IPS-11a (cell line): ENCODE results near the gene DHCR7.

ENCODE experiments used
- H3K4me3 ChIP-seq: one replicate; pipeline ENCODE4 v1.5.1; 2013; ENCODE audit warnings: low read depth, low read length, control low read depth

Gene DHCR7

DNA sequence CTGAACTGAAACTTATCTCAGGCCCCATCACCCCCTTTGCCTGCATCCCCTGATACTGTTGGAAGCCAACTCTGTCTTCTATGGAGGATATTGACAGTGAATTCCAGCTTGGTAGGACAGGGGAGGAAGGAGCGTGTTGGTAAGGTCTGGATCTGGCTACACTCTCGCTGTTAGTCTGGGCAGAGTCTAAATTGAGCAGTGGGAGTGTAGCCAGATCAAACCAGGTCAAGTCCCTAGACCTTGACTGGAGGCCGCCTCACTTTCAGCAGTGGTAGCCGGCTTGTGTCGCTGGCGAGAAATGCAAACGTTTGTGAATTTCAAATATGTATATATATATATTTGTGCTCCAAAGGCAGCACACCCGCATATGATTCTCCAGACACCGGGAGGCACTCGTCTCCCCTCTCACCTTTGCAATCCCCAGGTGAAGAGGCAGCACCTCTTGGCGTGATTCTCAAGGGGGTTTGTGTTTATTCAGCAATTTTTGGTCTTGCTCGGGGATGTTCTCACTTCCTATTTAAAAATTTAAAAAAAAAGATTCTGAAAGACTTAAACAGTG lies 26.7 kb downstream of the DHCR7 start:
- no peak overlapping the region for H3K4me3 ChIP-seq

DNA sequence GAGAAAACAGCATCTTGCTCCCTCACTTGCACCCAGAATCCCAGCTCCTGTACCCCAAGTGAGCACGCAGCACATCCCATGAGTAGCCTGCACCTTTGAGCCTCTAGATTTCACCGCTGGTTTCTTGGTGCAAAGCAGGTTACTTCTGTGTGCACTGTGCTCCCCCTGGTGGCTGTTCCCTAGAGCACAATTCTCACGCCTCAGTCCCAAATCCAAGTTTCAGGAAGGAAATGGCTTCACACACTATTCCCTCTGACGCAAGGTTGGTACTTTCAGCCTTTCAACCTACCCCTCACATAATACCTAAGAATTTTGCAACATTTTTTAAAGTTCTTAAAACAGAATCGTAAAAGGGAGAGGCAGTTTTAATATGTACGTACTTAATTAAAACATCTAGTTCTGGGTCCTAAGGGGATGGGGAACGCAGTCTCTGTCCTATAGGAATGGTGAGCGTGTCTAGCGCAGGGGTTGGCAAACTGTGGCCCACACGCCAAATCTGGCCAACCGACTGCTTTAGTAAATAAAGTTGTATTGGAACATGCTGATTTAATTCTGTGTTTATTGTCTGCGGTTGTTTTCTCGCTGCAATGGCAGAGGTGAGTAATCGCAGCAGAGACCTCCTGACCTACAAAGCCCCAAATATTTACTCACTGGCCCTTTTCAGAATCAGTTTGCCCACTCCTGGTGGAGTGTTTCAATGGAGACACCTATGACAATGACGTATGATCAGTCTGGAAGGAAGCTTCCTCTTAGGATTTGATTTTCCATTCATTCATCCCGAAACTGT lies 27.5 kb downstream of the DHCR7 start:
- H3K4me3 ChIP-seq: no peak overlapping the region

DNA sequence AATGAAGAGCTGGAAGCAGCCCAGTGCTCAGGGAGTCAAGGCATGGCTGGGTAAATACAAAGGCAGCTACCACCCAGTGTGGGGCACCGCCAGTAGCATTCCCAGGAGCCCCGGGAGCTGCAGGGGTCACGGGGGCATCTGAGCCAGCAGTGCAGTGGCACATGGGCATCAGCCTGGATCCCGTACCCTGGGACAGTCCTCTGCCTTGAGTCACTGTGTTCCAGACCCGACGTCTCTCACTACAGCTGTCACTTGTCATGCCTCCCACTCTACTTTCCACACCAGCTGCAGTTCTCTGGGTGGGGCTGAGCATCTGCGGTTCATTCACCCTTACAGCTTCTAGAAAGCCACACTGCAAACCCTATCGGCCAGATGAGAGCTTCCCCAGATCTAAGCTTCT lies 29.6 kb downstream of the DHCR7 start:
- H3K4me3 ChIP-seq: no peak overlapping the region

GRCh38 chr11:71414645-71415044 lies 33.5 kb downstream of the DHCR7 start:
- no peak overlapping the region for H3K4me3 ChIP-seq

GRCh38 chr11:71410363-71410966 lies 37.7 kb downstream of the DHCR7 start:
- H3K4me3 ChIP-seq: no peak overlapping the region

DNA sequence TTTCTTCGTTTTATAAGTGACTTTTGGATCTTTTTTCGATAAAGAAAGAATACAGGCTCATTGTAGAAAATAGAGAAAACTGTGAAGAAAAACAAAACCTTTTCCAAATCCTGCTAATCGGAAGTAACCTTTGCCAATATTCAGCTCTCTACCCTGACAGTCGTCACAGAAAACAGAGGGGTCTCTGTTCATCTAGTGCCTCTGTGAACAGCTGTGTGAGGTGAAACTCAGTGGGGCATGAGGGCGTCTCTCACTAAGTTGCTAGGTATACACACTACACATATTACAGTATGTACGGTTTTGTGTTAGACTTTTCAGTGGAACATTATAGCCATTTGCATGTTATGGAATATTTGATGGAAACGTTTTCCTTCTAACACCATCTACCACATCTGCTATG lies 39.4 kb downstream of the DHCR7 start:
- H3K4me3 ChIP-seq: no peak overlapping the region

DNA sequence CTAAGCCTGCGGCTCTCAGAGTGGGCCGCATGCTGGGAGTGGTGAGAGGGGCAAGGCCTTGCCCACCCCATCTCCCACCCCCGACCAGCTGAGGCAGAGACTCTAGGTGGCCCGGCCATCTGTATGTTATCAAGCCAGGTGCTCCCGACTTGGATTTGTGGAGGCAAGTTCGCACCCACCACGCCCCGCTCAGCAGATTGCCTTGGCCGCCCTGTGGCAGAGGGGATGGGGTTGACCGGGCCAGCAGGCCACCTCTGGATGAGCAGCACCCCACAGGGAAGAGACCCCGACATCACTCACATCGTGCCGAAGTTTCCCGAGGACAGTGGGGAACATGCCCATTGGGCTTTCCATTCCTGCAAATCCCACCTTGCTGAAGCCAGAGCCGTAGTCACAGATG lies 40.8 kb downstream of the DHCR7 start:
- no peak overlapping the region for H3K4me3 ChIP-seq

- no peak overlapping the region for H3K4me3 ChIP-seq
Measured at GRCh38 chr11:71406681-71407080, 41.5 kb downstream of the DHCR7 start.

DNA sequence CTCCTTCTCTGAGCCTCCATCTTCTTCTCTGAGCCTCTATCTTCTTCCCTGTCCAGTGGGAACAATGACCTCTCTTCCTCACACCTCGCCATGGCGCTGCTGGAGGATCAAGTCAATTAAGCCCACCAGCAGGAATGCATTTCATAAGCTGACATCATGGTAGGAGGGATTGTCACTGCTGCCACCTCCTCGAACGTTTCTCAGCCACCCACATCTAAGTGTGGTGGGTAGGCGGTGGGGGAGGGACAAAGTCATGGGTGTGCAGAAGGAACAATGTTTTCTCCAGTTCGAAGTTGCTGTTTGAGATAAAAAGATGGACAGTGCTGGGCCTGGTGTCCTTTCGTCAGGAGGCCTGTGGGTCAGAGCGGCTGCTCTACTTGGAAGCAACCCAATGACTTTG lies 44.0 kb downstream of the DHCR7 start:
- no peak overlapping the region for H3K4me3 ChIP-seq

- H3K4me3 ChIP-seq: no peak overlapping the region
Measured at GRCh38 chr11:71402878-71403277, 45.3 kb downstream of the DHCR7 start.

- no peak overlapping the region for H3K4me3 ChIP-seq
Measured at GRCh38 chr11:71400216-71400615, 48.0 kb downstream of the DHCR7 start.

DNA sequence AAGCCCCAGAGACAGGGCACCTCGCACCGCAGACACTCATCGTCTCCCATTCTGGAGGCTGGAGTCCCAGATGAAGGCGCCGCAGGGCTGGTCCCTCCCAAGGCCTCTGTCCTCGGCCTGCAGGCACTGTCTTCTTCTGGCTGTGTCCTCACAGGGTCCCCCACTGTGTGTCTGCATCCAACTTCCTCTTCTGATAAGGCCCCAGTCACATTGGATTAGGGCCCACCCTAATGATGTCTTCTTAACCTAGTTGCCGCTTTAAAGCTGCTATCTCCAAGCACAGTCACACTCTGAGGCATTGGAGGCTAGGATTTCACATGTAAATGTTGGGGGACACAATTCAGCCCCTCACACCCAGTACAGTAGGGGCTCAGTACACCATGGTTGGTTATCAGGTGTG lies 48.9 kb downstream of the DHCR7 start:
- no peak overlapping the region for H3K4me3 ChIP-seq

DNA sequence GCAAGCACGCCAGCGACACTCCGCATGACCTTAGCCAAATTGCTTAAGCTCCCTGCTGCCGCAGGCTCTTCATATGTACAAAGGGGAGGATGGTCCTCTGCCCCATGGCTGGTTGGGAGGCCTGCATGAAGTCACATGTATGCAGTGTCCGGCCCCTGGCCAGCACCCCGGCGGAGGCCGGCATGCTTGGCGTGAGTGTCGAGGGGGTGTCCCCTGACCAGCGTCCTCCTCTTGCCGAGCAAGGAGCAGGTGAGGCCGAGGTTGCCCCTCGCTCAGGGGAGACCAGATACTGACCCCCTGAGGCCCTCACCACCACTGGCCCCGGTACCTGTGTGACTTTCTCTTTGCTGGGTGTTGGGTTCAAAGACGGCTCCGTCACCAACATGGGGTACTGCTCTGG lies 50.2 kb downstream of the DHCR7 start:
- no peak overlapping the region for H3K4me3 ChIP-seq

DNA sequence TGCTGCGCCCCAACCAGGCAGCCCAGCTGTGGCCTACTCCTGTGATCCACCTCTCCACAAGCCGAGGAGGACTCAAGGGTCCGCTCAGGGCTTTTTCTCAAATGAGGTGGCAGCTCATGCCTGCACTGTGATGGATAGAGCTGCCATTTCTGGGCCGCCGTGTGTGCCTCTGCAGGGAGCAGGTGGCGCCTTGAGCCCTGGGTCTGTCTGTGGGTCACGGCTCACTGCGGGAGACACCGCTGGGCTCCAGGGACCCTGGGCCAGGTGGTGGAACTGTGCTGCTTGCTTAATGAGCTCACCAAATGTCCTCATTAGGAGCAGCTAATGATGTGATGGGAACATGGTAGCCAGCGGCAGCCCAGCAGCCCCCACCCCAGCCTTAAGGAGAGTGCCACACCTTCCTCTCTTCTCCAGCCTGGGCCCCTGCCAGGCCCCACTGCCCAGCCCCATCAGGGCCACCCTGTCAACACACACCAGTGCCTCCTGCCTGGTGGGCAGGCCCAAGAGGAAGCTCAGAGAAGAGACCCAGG lies 50.8 kb downstream of the DHCR7 start:
- H3K4me3 ChIP-seq: no peak overlapping the region

DNA sequence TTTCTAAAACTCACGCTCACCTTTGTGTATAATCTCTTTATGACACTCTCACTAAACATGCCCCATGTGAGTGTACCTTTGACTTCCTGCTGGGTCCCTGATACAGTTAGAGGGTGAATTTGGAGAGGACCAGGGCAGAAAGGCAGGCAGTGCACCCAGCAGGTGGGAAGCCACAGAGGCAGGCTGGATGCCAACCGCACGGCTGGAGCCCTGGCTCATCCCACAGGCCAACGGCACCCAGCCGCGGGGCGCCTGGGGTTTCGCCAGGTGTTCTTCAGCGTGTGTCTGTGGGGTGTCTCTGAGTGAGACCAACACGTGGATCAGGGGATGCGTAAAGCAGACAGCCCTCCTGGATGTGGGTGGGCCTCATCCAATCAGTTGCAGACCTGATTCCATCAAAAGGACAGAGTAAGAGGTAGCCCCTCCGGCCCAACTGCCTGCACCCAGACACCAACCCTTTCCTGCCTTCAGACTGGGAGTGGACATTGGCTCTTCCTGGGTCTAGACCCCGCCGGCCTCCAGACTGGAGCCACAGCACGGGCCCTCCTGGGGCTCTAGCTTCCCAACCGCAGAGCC lies 51.6 kb downstream of the DHCR7 start:
- H3K4me3 ChIP-seq: no peak overlapping the region

GRCh38 chr11:71395774-71396173 lies 52.4 kb downstream of the DHCR7 start:
- no peak overlapping the region for H3K4me3 ChIP-seq

DNA sequence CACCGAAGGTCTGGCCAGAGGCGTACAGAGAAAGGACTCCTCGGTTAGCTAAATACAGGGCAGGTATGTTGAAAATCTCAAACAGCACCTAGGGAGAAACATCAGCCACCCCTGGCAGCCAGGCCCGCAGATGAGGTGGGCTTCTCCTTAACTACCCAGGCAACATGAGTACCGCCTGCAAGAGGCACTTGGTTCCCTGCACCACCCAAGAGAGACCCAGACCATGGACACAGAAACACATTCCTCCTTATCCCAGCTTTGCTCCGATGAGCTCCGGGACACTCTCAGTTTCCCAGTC lies 53.0 kb downstream of the DHCR7 start:
- H3K4me3 ChIP-seq: no peak overlapping the region

DNA sequence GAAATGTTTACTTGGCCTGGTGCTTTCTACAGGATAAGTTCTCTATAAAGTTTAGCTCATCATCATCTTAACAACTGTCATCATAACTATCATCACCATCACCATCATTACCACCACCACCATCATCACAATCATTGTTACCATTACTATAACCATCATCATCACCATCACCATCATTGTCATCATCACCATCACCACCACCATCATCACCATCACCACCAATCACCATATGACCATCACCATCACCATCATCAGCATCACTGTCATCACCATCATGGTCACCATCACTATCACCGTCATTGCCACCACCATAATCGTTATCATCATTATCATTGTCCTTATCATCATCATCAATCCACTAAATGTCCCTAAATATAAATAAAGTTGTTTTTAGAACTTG lies 54.9 kb downstream of the DHCR7 start:
- H3K4me3 ChIP-seq: no peak overlapping the region

DNA sequence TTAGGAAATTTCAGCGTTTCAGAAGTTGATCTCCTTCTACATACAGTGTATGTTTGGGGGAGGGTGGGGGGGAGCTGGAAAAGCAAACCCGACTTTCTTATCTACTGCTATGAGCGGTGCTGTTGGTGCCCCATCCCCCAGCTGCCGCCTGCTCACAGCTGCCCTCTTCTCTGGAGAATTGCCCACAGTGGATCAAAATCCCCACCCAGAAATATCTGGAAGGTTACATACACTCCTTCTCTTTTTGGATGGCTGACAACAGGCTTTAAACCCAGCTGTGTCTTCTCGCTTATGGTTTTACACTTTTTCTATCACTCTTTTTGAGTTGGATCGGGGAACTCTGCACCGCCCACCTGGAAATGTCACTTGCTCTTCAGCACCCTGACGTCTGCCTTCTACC lies 56.4 kb downstream of the DHCR7 start:
- no peak overlapping the region for H3K4me3 ChIP-seq

DNA sequence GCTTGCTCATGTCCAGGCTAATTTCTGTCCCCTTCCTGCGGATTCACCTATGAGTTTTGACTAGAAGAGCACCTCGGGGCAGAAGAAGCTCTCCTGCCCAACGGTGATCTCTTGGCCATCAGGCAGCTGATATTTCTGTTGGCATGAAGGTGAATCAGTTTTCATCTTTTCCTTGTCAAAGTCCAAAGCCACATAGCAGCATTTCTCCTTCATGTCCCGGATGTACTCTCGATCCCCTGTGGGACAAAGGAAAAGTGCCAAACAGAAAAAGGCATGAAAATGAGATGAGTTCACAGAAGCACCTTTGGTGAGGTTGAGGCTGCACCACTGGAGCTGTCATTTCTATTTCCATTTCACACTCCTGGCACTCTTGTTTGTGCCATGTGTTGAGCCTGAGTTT lies 56.8 kb downstream of the DHCR7 start:
- H3K4me3 ChIP-seq: no peak overlapping the region

GRCh38 chr11:71388637-71389235 lies 59.5 kb downstream of the DHCR7 start:
- H3K4me3 ChIP-seq: no peak overlapping the region
